Measurements from ENCODE around the gene ETV3.

Gene ETV3

DNA sequence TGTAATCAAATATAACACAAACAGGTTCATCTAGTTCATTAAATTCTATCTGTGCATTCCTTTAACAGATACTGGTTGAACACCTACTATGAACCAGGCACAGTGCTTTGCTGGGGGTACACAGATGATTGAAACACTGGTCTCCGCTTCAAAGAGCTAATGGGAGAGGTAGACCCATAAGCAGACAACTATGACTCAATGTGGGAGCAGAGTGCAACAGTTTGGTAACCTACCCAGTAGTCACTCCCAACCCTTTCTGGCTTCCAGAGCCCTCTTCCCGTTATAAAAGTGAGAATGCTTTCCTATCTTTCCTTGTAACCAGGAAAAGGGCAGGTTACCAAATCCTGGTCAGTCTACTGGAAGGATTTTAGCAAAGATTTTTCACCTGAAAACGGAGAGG lies 8.0 kb upstream of the ETV3 start:
- TF ChIP-seq MYC (IDR thresholded peaks at IDR 0.05; ENCODE audit: low read depth, low read length): no peak
- TF ChIP-seq, protein P1, sequence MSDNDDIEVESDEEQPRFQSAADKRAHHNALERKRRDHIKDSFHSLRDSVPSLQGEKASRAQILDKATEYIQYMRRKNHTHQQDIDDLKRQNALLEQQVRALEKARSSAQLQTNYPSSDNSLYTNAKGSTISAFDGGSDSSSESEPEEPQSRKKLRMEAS (IDR thresholded peaks at IDR 0.05; ENCODE audit: low read depth, low read length): no peak
- TF ChIP-seq POLR2A (IDR thresholded peaks at IDR 0.05; ENCODE audit: extremely low read depth, insufficient read length): no peak
- TF ChIP-seq, protein P2, sequence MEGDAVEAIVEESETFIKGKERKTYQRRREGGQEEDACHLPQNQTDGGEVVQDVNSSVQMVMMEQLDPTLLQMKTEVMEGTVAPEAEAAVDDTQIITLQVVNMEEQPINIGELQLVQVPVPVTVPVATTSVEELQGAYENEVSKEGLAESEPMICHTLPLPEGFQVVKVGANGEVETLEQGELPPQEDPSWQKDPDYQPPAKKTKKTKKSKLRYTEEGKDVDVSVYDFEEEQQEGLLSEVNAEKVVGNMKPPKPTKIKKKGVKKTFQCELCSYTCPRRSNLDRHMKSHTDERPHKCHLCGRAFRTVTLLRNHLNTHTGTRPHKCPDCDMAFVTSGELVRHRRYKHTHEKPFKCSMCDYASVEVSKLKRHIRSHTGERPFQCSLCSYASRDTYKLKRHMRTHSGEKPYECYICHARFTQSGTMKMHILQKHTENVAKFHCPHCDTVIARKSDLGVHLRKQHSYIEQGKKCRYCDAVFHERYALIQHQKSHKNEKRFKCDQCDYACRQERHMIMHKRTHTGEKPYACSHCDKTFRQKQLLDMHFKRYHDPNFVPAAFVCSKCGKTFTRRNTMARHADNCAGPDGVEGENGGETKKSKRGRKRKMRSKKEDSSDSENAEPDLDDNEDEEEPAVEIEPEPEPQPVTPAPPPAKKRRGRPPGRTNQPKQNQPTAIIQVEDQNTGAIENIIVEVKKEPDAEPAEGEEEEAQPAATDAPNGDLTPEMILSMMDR (IDR thresholded peaks at IDR 0.05; ENCODE audit: low read depth, low read length): no peak
- H3K4me3 ChIP-seq (ENCODE audit: low read depth, low read length): no peak overlapping the region
- no peak for DNase-seq (ENCODE audit: low read depth)

- TF ChIP-seq MYC (IDR thresholded peaks at IDR 0.05; ENCODE audit: low read depth, low read length) (no peak), POLR2A (IDR thresholded peaks at IDR 0.05; ENCODE audit: extremely low read depth, insufficient read length) (no peak)
- TF ChIP-seq, protein P2 (IDR thresholded peaks at IDR 0.05; ENCODE audit: low read depth, low read length): no peak
- TF ChIP-seq, protein P1 (IDR thresholded peaks at IDR 0.05; ENCODE audit: low read depth, low read length): no peak
Observed at GRCh38 chr1:157145076-157145475, 6.9 kb upstream of the ETV3 start.

GRCh38 chr1:157144509-157144908 lies 6.3 kb upstream of the ETV3 start:
- no peak for DNase-seq (ENCODE audit: low read depth)
- H3K4me3 ChIP-seq (ENCODE audit: low read depth, low read length): no peak overlapping the region
- TF ChIP-seq POLR2A (IDR thresholded peaks at IDR 0.05; ENCODE audit: extremely low read depth, insufficient read length) (no peak), MYC (IDR thresholded peaks at IDR 0.05; ENCODE audit: low read depth, low read length) (no peak)
- TF ChIP-seq, protein P1 (IDR thresholded peaks at IDR 0.05; ENCODE audit: low read depth, low read length): no peak
- TF ChIP-seq, protein P2 (IDR thresholded peaks at IDR 0.05; ENCODE audit: low read depth, low read length): no peak

More at GRCh38 chr1:157145076-157145475, 6.9 kb upstream of the ETV3 start:
- no peak for DNase-seq (ENCODE audit: low read depth)
- no peak overlapping the region for H3K4me3 ChIP-seq (ENCODE audit: low read depth, low read length)

GRCh38 chr1:157142765-157143423 lies 4.7 kb upstream of the ETV3 start:
- TF ChIP-seq, protein P1 (IDR thresholded peaks at IDR 0.05; ENCODE audit: low read depth, low read length): no peak
- no peak for TF ChIP-seq POLR2A (IDR thresholded peaks at IDR 0.05; ENCODE audit: extremely low read depth, insufficient read length)
- no peak for DNase-seq (ENCODE audit: low read depth)

GRCh38 chr1:157142201-157142600 lies 4.0 kb upstream of the ETV3 start:
- no peak overlapping the region for H3K4me3 ChIP-seq (ENCODE audit: low read depth, low read length)
- TF ChIP-seq, protein P2 (IDR thresholded peaks at IDR 0.05; ENCODE audit: low read depth, low read length): no peak
- TF ChIP-seq MYC (IDR thresholded peaks at IDR 0.05; ENCODE audit: low read depth, low read length): no peak
- TF ChIP-seq POLR2A (IDR thresholded peaks at IDR 0.05; ENCODE audit: extremely low read depth, insufficient read length): no peak
- DNase-seq (ENCODE audit: low read depth): no peak

More at GRCh38 chr1:157142765-157143423, 4.7 kb upstream of the ETV3 start:
- no peak overlapping the region for H3K4me3 ChIP-seq (ENCODE audit: low read depth, low read length)

DNA sequence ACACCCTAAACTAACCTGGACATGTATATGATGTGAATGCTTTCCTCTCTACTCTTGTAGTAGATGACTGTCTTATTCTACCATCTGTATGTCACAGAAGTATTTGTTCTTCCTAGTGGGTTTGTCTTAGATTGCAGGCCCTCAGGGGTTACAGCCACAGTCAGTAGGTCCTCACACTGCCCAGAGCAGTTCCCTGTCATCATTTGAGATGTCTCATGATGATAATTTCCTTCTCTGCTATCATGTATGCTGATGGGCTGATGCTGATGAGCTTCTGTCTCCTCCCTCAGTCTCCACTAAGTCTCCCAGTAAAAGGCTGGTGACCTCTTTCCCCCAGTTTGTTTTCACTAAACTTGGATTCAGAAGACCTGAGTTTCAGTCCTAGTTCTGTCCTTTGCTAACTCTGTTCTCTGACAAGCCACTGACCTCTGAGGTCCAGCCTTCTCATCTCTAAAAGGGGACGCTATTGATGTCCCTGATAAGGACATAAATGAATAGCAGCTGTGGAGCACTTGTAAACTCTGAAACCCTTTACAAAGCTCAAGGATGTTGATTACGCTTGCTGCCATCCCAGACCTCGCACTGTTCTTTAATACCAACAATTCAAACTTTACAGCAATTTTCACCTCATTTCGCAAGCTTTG lies 3.1 kb upstream of the ETV3 start:
- H3K4me3 ChIP-seq (ENCODE audit: low read depth, low read length): no peak overlapping the region
- no peak for DNase-seq (ENCODE audit: low read depth)
- TF ChIP-seq, protein P2 (IDR thresholded peaks at IDR 0.05; ENCODE audit: low read depth, low read length): no peak

Data from NB4 (cell line).